ENCODE measurements around the gene COX7A1. TPM values are rescaled to one million over a fixed set of nuclear protein-coding genes. Genes with fewer than 3 reads are reported as not detected.

COX7A1 gene
- total RNA-seq, 1 experiment from 2014 or later = not detected

GRCh38 chr19:36152019-36152351 lies 262 bp downstream of the COX7A1 start:
- H3K27me3 Mint-ChIP-seq (ENCODE audit: insufficient read depth, unreplicated experiment) = no peaks in the 10 kb centered on the region
- CTCF ChIA-PET = interaction anchor here (0.6 to 3.0 kb wide), 2 partner anchors 18 to 24 kb away, joined by 4 to 8 read pairs; no protein-coding TSS in a partner anchor
- H3K27ac Mint-ChIP-seq (ENCODE audit: low read depth, unreplicated experiment) = no peak overlapping the region
- H3K9me3 Mint-ChIP-seq (ENCODE audit: unreplicated experiment) = no peaks in the 10 kb centered on the region
- TF ChIP-seq CTCF (IDR thresholded peaks at IDR 0.05; ENCODE audit: unreplicated experiment) = no peak
- no peak for DNase-seq (ENCODE audit: unreplicated experiment)
- no peak overlapping the region for H3K4me3 Mint-ChIP-seq (ENCODE audit: unreplicated experiment)
- POLR2A ChIA-PET = no interaction called here
- peaks cover 25% of the 10 kb centered on the region for H3K4me1 Mint-ChIP-seq (ENCODE audit: insufficient read depth, unreplicated experiment)
- no TSS peak for BruUV-seq (replicated peaks)
- peaks cover 65% of the 10 kb centered on the region for H3K36me3 Mint-ChIP-seq (ENCODE audit: insufficient read depth, unreplicated experiment)
- intact Hi-C loops (cut with micrococcal nuclease) = no loop called here

GRCh38 chr19:36151144-36152018 lies 866 bp downstream of the COX7A1 start:
- no peaks in the 10 kb centered on the region for H3K27me3 Mint-ChIP-seq (ENCODE audit: insufficient read depth, unreplicated experiment)
- no TSS peak for BruUV-seq (replicated peaks)
- H3K36me3 Mint-ChIP-seq (ENCODE audit: insufficient read depth, unreplicated experiment) = peaks cover 71% of the 10 kb centered on the region
- no peaks in the 10 kb centered on the region for H3K9me3 Mint-ChIP-seq (ENCODE audit: unreplicated experiment)
- POLR2A ChIA-PET = interaction anchor here (2.2 to 3.1 kb wide), 3 partner anchors 11 to 24 kb away, joined by 16 to 29 read pairs (median 20); partner anchors contain the start of gene CAPNS1
- H3K27ac Mint-ChIP-seq (ENCODE audit: low read depth, unreplicated experiment) = peak overlapping the region; percentile 17
- H3K4me3 Mint-ChIP-seq (ENCODE audit: unreplicated experiment) = no peak overlapping the region
- peaks cover 29% of the 10 kb centered on the region for H3K4me1 Mint-ChIP-seq (ENCODE audit: insufficient read depth, unreplicated experiment)
- intact Hi-C loops (cut with micrococcal nuclease) = no loop called here
- DNase-seq (ENCODE audit: unreplicated experiment) = no peak
- no peak for TF ChIP-seq CTCF (IDR thresholded peaks at IDR 0.05; ENCODE audit: unreplicated experiment)
- CTCF ChIA-PET = interaction anchor here (0.6 to 3.0 kb wide), 6 partner anchors 14 to 23 kb away, joined by 4 to 11 read pairs (median 6); no protein-coding TSS in a partner anchor

GRCh38 chr19:36150586-36150985 lies 1.7 kb downstream of the COX7A1 start:
- ChIA-PET CTCF (interaction anchor here (0.9 to 3.0 kb wide), 6 partner anchors 14 to 24 kb away, joined by 3 to 11 read pairs (median 6); no protein-coding TSS in a partner anchor), POLR2A (interaction anchor here (1.2 to 3.1 kb wide), 5 partner anchors 10 to 65 kb away, joined by 4 to 29 read pairs (median 16); partner anchors contain the start of genes CAPNS1, ZNF146 and ZNF565)
- no peak for TF ChIP-seq CTCF (IDR thresholded peaks at IDR 0.05; ENCODE audit: unreplicated experiment)
- no peaks in the 10 kb centered on the region for H3K9me3 Mint-ChIP-seq (ENCODE audit: unreplicated experiment)
- H3K27me3 Mint-ChIP-seq (ENCODE audit: insufficient read depth, unreplicated experiment) = no peaks in the 10 kb centered on the region
- peak overlapping the region; percentile 17 for H3K27ac Mint-ChIP-seq (ENCODE audit: low read depth, unreplicated experiment)
- H3K4me1 Mint-ChIP-seq (ENCODE audit: insufficient read depth, unreplicated experiment) = peaks cover 32% of the 10 kb centered on the region
- H3K4me3 Mint-ChIP-seq (ENCODE audit: unreplicated experiment) = no peak overlapping the region
- H3K36me3 Mint-ChIP-seq (ENCODE audit: insufficient read depth, unreplicated experiment) = peaks cover 79% of the 10 kb centered on the region
- DNase-seq (ENCODE audit: unreplicated experiment) = no peak
- intact Hi-C loops (cut with micrococcal nuclease) = no loop called here
- BruUV-seq (replicated peaks) = no TSS peak

GRCh38 chr19:36149673-36150406 lies 2.4 kb downstream of the COX7A1 start:
- Mint-ChIP-seq H3K4me3 (ENCODE audit: unreplicated experiment) (no peak overlapping the region), H3K4me1 (ENCODE audit: insufficient read depth, unreplicated experiment) (peaks cover 32% of the 10 kb centered on the region), H3K27ac (ENCODE audit: low read depth, unreplicated experiment) (peak overlapping the region; percentile 17), H3K9me3 (ENCODE audit: unreplicated experiment) (no peaks in the 10 kb centered on the region), H3K27me3 (ENCODE audit: insufficient read depth, unreplicated experiment) (no peaks in the 10 kb centered on the region), H3K36me3 (ENCODE audit: insufficient read depth, unreplicated experiment) (peaks cover 82% of the 10 kb centered on the region)
- DNase-seq (ENCODE audit: unreplicated experiment) = peak; percentile 94
- intact Hi-C loops (cut with micrococcal nuclease) = no loop called here
- ChIA-PET POLR2A (interaction anchor here (0.5 to 3.1 kb wide), 7 partner anchors 10 to 1052 kb away, joined by 3 to 29 read pairs (median 6); partner anchors contain the start of genes CAPNS1, POLR2I, TBCB and ZNF146), CTCF (interaction anchor here (0.5 to 3.0 kb wide), 7 partner anchors 13 to 46 kb away, joined by 3 to 11 read pairs (median 4); no protein-coding TSS in a partner anchor)
- TF ChIP-seq CTCF (IDR thresholded peaks at IDR 0.05; ENCODE audit: unreplicated experiment) = no peak
- BruUV-seq (replicated peaks) = TSS peak; percentile 91
